NOMO-1 treated with DMSO at 0.1 percent for 48 hours (cell line): ENCODE data around the gene DAAM1.

Experiments used
- DNase-seq: peaks from one replicate; lab custom pipeline; 2025; ENCODE audit not compliant: unreplicated experiment; lab: John Stamatoyannopoulos, UW

The DAAM1 gene

GRCh38 chr14:59253527-59253926, 65.1 kb downstream of the DAAM1 start:
- peak; percentile 76 for DNase-seq

- no peak for DNase-seq
These were observed 65.9 kb downstream of the DAAM1 start for GRCh38 chr14:59254146-59254910.

DNA sequence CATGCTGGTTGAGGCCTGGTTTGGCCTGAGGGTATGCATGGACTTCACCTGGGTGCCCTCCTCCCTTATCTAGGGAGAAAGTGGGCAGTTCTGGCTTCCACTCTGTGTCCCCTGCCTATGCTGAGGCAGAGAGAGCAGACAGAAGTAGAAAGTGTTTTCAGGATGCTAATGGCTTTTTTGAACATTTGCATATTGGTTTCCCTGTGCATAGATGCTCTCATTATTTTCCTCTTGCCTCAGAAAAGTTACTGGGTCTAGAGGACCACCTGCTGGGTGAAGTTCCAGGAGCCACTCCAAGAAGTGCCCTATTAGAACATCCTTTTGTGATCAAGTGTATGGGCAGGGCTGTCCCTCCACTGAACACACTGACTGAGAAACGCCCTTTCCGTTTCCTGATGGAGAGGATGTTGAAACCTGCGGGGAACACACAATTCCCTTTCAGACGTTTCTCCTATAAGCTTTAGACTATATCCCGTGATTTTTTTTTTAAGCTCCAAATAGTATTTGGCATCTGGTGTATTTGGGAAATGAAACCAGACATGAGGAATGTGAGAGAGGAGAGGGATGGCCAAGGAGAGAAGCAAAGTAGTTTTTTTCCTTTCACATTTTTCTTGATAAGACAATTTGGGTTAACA, 66.6 kb downstream of the DAAM1 start:
- DNase-seq, result no peak

DNA sequence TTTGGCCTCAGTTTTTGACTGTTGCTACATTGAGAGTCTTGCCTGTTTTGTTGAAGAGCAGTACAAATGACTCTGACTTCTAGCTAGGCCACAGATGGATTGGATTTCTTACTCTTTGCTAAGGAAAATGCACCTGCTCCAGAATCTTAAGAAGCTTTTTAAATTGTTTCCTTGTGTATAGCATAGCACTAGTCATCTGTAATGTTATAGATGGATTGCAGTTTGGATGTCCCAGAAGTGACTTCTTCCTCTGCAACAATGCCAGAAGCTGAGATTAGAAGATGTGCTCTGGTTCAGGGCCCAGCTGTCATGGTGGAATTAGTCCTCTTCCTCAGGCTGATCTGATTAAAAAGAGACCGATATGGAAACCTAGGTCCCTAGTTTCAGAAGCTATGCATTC, 67.9 kb downstream of the DAAM1 start:
- DNase-seq, result no peak

DNA sequence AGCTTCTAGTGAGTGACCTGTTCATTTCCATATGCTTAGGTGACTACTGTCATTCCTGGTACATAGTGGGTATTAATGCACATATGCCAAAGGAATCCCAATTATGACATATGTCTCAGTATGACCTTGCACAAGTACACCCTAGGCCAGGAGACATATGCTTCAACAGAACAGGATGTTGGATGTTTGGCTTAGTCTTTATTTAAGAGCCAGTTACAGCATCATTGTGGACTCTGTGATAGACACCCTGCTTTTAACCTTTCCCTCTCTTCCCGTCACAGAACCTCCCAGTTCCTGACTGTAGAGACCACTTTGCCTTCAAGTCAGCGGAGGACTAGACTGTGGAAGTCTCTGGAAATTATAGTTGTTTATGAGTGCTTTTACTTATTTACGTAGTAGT, 72.9 kb downstream of the DAAM1 start:
- no peak for DNase-seq

- no peak for DNase-seq
These were observed 74.4 kb downstream of the DAAM1 start for GRCh38 chr14:59262717-59263454.

DNA sequence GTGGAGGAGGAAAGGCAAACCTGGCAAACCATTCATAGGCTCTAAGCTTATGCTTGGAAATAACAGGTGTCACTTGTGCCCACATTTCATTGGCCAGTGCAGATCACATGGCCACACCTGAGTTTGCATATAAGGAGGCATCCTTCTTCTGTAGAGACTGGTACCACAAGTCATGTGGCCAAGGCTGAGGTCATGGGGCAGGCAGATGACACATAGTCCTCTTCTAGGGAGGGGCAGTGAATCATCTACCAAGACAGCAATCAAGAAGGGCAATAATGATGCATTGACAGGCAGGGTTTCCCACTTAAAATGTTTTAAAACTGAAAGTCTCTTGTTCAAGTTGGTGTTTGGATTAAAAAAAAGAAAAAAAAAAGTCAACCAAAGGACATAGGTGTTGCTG, 77.3 kb downstream of the DAAM1 start:
- no peak for DNase-seq

DNA sequence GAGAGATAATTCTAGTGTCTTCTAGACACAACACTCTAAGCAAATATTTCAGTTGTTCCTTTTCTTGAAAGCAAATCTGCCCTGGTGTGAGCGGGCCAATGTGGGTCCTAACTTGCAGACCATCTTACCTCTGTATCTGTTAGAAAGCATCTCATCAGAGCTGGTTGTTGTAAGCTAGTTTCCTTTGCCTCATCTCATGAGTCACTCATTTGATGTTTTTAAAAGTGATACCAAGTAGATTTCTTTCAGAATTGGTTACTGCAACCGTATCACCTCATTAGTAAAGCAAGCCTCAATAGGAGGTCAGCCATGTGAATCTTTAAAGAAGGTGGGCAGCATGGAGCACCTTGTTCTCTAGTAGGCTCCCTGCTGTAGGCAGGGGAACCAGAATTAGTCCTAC, 78.6 kb downstream of the DAAM1 start:
- no peak for DNase-seq

DNA sequence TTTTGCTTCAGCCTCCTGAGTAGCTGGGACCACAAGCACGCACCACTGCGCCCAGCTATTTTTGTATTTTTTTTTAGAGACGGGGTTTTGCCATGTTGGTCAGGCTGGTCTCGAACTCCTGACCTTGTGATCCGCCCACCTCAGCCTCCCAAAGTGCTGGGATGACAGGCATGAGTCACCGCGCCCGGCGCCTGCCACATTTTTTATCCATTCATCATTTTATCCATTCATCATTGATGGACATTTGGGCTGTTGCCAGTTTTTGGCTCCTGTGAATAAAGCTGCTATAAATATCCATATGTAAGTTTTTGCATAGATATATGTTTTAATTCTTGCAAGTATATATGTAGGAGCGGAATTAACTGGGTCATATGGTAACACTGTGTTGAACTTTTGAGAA, 79.5 kb downstream of the DAAM1 start:
- DNase-seq, result no peak

DNA sequence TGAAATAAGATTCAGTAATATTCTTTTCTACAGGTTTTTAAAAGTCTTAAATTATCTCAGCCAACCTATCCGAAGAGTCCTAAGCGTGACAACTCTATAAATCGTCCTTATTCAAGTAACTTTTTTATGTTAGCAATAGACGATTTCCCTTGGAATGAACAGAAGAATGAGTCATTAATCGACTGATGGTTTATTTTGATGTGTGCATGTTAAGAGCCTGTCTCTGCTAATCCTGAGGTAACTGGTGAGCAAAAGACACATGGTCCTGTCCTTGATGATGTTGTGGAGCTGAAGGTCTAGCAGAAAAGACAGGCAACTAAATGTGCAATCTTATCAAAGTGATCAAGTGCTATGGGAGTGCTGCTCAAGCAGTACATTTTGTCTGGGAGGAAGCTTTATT, 80.4 kb downstream of the DAAM1 start:
- no peak for DNase-seq

GRCh38 chr14:59269466-59269865, 81.0 kb downstream of the DAAM1 start:
- DNase-seq, result no peak

GRCh38 chr14:59271256-59271655, 82.8 kb downstream of the DAAM1 start:
- no peak for DNase-seq

DNA sequence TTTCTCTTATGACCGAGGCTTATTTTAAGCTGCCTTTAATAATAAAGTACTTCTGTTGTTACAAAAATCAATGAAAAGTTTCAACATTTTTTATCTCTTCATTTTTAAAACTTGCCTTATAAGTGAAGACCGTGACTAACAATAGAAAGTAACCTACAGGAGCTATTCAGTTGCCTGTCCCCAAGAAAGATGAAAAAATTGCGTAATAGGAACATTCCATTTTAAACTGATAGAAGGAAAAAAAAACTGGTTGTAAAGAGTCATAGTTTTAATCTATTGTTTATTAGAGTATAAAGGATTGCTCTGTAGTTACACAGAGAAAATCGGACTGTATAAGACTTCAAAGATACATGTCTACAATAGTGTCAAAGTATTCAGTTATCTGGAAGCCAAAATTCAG, 83.3 kb downstream of the DAAM1 start:
- no peak for DNase-seq

DNA sequence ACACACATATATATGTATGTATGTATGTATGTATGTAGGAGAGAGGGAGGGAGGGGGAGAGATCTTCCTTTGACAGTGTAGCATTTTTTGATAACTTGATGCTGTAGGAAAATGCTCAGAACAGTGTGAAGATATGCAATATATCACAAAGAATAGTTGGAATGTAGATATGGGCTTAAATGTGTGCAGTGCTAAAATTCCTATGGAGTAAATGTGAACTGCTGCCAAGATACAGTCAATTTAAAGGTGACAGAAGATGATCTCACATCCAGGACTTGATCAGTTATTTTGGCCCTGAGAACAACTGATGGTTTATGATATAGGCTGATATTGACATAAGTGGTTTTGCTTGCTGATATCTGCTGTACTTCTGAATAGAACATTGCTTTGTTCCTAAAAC, 84.2 kb downstream of the DAAM1 start:
- no peak for DNase-seq

DNA sequence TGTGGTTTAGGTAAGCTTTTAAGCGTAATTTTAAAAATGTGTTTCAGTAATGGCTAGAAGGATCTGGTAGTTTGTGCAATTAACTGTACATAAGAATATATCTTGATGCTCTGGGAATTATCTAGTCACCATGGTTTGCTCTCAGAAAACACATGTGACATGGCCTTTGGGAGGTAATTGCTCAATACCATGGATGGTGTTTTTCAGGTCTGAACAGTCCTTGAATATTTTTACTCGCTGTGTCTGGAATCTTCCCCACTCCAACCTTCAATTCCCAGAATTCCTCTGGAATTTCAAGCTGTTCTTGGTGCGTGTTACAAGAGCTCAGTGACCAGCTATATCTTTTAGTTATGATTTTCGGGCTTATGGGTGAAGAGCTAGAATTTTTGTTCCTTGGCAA, 85.3 kb downstream of the DAAM1 start:
- no peak for DNase-seq

DNA sequence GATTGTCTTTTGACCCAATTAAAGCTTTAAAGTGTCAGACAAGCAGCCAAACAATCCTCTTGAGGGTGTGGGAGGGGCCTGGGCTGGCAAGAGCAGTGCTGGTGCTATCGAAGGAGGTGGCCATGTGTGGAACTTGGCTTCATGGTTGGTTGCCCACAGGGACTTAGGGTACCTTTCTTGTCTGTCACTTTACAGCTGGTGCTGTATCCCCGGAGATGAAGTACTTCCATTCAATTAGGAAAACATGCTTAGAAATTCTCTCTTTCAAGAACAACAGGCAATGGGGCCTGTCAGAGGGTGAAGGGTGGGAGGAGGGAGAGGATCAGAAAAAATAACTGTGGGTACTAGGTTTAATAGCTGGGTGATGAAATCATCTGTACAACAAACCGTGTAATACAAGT, 86.5 kb downstream of the DAAM1 start:
- no peak for DNase-seq

DNA sequence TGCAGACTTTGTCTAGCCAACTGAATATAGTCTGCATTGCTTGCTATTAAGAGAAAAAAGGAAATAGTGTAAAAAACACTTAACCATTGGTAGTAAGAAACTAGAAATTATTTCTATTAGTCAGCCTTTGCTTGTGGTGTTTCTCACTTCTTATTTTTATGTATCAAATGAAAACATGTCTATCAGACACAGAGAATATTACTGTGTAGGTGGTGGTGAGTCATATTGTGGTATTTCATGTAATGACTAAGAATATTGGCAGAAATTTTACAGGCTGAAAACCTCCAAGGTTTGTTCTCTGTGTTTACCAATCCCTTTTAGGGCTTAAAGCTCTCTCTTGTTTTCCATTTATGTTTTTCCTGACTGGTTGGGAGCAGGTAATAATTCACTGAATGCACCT, 87.2 kb downstream of the DAAM1 start:
- peak; percentile 57 for DNase-seq

DNA sequence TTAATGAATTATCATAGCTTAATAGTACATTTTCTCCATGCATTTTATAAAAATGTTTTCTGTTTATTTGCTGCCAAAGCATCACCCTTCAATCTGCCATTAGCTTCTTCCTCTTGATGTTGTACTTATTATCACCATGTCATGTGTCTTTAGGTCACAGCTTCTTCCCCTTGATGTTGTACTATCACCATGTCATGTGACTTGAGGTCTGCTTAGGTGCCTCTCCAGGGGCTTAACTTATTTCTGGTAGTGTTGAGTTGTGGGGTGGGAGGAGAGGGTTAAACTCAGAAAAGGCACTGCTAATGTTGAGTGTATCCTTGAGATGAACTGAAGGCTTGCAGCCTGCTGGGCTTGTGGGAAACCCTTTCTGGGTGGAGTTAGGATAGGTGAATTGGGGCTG, 87.8 kb downstream of the DAAM1 start:
- DNase-seq, result no peak

DNA sequence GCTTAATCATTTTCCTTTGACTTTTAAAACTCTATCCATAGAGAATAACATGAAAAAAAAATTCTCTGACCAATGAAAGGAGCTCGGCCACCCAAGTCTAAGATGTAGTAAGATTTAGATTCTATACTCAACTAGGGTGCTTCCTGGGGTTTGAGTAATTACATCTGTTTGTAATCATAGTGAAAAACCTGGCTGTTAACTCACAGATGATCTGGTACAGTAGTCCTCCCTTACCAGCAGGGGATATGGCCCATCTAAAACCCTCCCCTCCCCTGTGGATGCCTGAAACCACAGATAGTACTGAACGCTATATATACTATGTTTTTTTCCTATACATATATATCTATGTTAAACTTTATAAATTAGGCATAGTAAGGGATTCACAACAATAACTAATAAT, 89.2 kb downstream of the DAAM1 start:
- DNase-seq, result no peak

DNA sequence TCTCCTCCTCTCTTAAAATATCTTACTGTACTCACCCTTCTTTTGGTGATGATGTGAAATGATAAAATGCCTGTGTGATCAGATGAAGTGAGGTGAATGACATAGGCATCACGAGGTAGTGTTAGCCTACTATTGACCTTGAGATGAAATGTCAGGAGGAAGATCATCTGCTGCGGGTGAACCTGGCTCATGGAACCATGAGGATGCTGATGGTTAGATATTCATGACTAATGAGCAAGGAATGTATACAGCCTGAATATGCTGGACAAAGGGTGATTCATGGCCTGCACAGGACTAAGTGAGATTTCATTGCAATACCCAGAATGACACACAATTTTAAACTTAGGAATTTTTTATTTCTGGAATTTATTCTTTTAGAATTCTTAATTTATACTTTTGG, 89.6 kb downstream of the DAAM1 start:
- no peak for DNase-seq

DNA sequence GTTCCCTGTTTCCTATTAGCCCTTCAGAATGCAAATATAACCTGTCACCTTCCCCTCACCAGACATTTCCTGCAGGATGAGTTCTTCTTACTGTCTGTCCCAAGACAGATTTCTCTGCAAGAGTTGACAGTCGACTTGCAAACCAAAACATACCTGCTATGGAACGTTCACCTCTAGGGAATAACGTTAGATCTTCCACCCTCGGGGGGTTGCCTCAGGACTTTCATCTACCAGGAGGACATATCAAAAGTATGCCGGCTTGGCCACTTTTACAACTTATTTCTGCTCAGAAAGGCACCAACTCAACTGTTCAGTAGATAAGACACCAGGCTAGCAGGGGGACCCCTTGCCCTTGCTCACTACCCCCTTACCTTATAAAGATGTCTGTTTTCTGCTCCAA, 92.5 kb downstream of the DAAM1 start:
- no peak for DNase-seq
